Measurements from ENCODE around the gene RNU1-3.
"Not testable (repeated sequence)": the region's sequence is repeated elsewhere in the genome, so short reads cannot be mapped to it uniquely, and the experiment has no call there.

Gene RNU1-3

GRCh38 chr1:16631248-16632043 is 35.3 kb downstream of the RNU1-3 start:
- Histone ChIP-seq H2AK5ac (ENCODE audit: low read length, severe bottlenecking) (no peak overlapping the region), H3K4me3 (ENCODE audit: insufficient read depth in 1 of 2, low read depth in 1 of 2, low read length in 2 of 2) (no peak overlapping the region), H2BK120ac (ENCODE audit: low read depth, low read length) (no peak overlapping the region), H3K4ac (ENCODE audit: low read depth in 1 of 2, low read length in 2 of 2) (no peak overlapping the region), H4K8ac (ENCODE audit: low read length) (peak overlapping the region; percentile 30), H3K79me1 (replicated peaks; ENCODE audit: low read length, poor library complexity, severe bottlenecking) (peaks cover 42% of the 10 kb centered on the region), H2BK15ac (ENCODE audit: low read depth, poor library complexity, severe bottlenecking) (no peak overlapping the region), H3K27ac (ENCODE audit: low read length, poor library complexity, severe bottlenecking) (no peak overlapping the region), H3K9ac (ENCODE audit: low read length) (no peak overlapping the region), H2AFZ (ENCODE audit: low read depth, low read length) (no peak overlapping the region), H3K23ac (ENCODE audit: low read length in 2 of 2) (no peak overlapping the region), H4K91ac (ENCODE audit: low read length) (no peak overlapping the region), H3K14ac (ENCODE audit: low read length in 2 of 2) (no peak overlapping the region), H3K27me3 (ENCODE audit: control insufficient read depth in 1 of 2, insufficient read depth in 1 of 2, low read length in 2 of 2) (no peaks in the 10 kb centered on the region), H2BK12ac (ENCODE audit: low read length in 2 of 2) (no peak overlapping the region), H2BK5ac (ENCODE audit: low read depth, low read length, poor library complexity, severe bottlenecking) (no peak overlapping the region), H3K18ac (ENCODE audit: low read depth in 1 of 2, low read length in 2 of 2) (no peak overlapping the region), H3K4me2 (ENCODE audit: low read length, poor library complexity, severe bottlenecking) (no peak overlapping the region), H3K9me3 (ENCODE audit: control insufficient read depth, low read length) (no peaks in the 10 kb centered on the region), H3K4me1 (ENCODE audit: control insufficient read depth, insufficient read depth, low read depth, low read length) (peaks cover 2% of the 10 kb centered on the region), H3K36me3 (ENCODE audit: control insufficient read depth in 1 of 2, insufficient read depth in 2 of 2, low read depth in 1 of 2, low read length in 2 of 2) (peaks cover 61 to 67% of the 10 kb centered on the region in 2 experiments)
- 94% methylated on average over 20 of the region's 20 CpGs for WGBS
- no peak for DNase-seq

- Histone ChIP-seq H3K9ac (ENCODE audit: low read length) (no peak overlapping the region), H3K4me3 (ENCODE audit: insufficient read depth in 1 of 2, low read depth in 1 of 2, low read length in 2 of 2) (peak overlapping the region in 1 of 2 experiments; percentile 20), H3K4me2 (ENCODE audit: low read length, poor library complexity, severe bottlenecking) (no peak overlapping the region), H3K79me1 (replicated peaks; ENCODE audit: low read length, poor library complexity, severe bottlenecking) (peaks cover 41% of the 10 kb centered on the region), H4K8ac (ENCODE audit: low read length) (peak overlapping the region; percentile 38), H2BK120ac (ENCODE audit: low read depth, low read length) (no peak overlapping the region), H3K27me3 (ENCODE audit: control insufficient read depth in 1 of 2, insufficient read depth in 1 of 2, low read length in 2 of 2) (no peaks in the 10 kb centered on the region), H3K27ac (ENCODE audit: low read length, poor library complexity, severe bottlenecking) (no peak overlapping the region), H3K18ac (ENCODE audit: low read depth in 1 of 2, low read length in 2 of 2) (no peak overlapping the region), H2AK5ac (ENCODE audit: low read length, severe bottlenecking) (no peak overlapping the region), H3K9me3 (ENCODE audit: control insufficient read depth, low read length) (no peaks in the 10 kb centered on the region), H3K36me3 (ENCODE audit: control insufficient read depth in 1 of 2, insufficient read depth in 2 of 2, low read depth in 1 of 2, low read length in 2 of 2) (peaks cover 68 to 74% of the 10 kb centered on the region in 2 experiments), H3K4me1 (ENCODE audit: control insufficient read depth, insufficient read depth, low read depth, low read length) (peaks cover 2% of the 10 kb centered on the region), H2BK12ac (ENCODE audit: low read length in 2 of 2) (no peak overlapping the region), H3K14ac (ENCODE audit: low read length in 2 of 2) (no peak overlapping the region), H2AFZ (ENCODE audit: low read depth, low read length) (no peak overlapping the region), H3K23ac (ENCODE audit: low read length in 2 of 2) (no peak overlapping the region), H3K4ac (ENCODE audit: low read depth in 1 of 2, low read length in 2 of 2) (no peak overlapping the region), H4K91ac (ENCODE audit: low read length) (no peak overlapping the region), H2BK15ac (ENCODE audit: low read depth, poor library complexity, severe bottlenecking) (no peak overlapping the region), H2BK5ac (ENCODE audit: low read depth, low read length, poor library complexity, severe bottlenecking) (no peak overlapping the region)
- DNase-seq, result no peak
- WGBS, result 97% methylated on average over 36 of the region's 36 CpGs
Measured at GRCh38 chr1:16630661-16631247, 36.0 kb downstream of the RNU1-3 start.

GRCh38 chr1:16629916-16630530 is 36.7 kb downstream of the RNU1-3 start:
- not testable (repeated sequence) for H2AFZ ChIP-seq (ENCODE audit: low read depth, low read length); H3K14ac ChIP-seq (ENCODE audit: low read length in 2 of 2); H3K4me1 ChIP-seq (ENCODE audit: control insufficient read depth, insufficient read depth, low read depth, low read length); H4K91ac ChIP-seq (ENCODE audit: low read length); H3K27ac ChIP-seq (ENCODE audit: low read length, poor library complexity, severe bottlenecking); H3K9ac ChIP-seq (ENCODE audit: low read length); H3K9me3 ChIP-seq (ENCODE audit: control insufficient read depth, low read length); H2BK5ac ChIP-seq (ENCODE audit: low read depth, low read length, poor library complexity, severe bottlenecking); H2BK120ac ChIP-seq (ENCODE audit: low read depth, low read length); H3K27me3 ChIP-seq (ENCODE audit: control insufficient read depth in 1 of 2, insufficient read depth in 1 of 2, low read length in 2 of 2); H3K4ac ChIP-seq (ENCODE audit: low read depth in 1 of 2, low read length in 2 of 2); DNase-seq; H2BK12ac ChIP-seq (ENCODE audit: low read length in 2 of 2); H3K4me3 ChIP-seq (ENCODE audit: insufficient read depth in 1 of 2, low read depth in 1 of 2, low read length in 2 of 2); H3K18ac ChIP-seq (ENCODE audit: low read depth in 1 of 2, low read length in 2 of 2); H2BK15ac ChIP-seq (ENCODE audit: low read depth, poor library complexity, severe bottlenecking); H2AK5ac ChIP-seq (ENCODE audit: low read length, severe bottlenecking); H3K4me2 ChIP-seq (ENCODE audit: low read length, poor library complexity, severe bottlenecking); H3K23ac ChIP-seq (ENCODE audit: low read length in 2 of 2); H4K8ac ChIP-seq (ENCODE audit: low read length)
- Histone ChIP-seq H3K36me3 (ENCODE audit: control insufficient read depth in 1 of 2, insufficient read depth in 2 of 2, low read depth in 1 of 2, low read length in 2 of 2) (peaks cover 73 to 79% of the 10 kb centered on the region in 2 experiments), H3K79me1 (replicated peaks; ENCODE audit: low read length, poor library complexity, severe bottlenecking) (peaks cover 34% of the 10 kb centered on the region)
- WGBS, result 96% methylated on average over 21 of the region's 21 CpGs

Measured in mesenchymal stem cell (in vitro differentiated cells and primary cell).